SJSA1 (cell line): Measurements from ENCODE around the gene SH3PXD2B. TPM values are rescaled to one million over a fixed set of nuclear protein-coding genes. Genes with fewer than 3 reads are reported as not detected.
"Not testable (repeated sequence)": the region's sequence is repeated elsewhere in the genome, so short reads cannot be mapped to it uniquely, and the experiment has no call there.

Source experiments
- DNase-seq, 2 experiments: peaks; one replicate each; pipeline ENCODE4 v3.0.0-alpha.2; 2015 to 2020; ENCODE audit warnings: low spot score in 2 of 2, low read depth in 1 of 2
- H3K27ac ChIP-seq: fragments of 250-450 bp; sonication (Bioruptor Pico); 2 replicates; pipeline ENCODE4 v1.5.1; 2020; ENCODE audit warnings: mild to moderate bottlenecking, moderate library complexity
- H3K27me3 ChIP-seq: fragments of 250-450 bp; sonication (Bioruptor Pico); replicated peaks from 2 replicates; pipeline ENCODE4 v1.5.1; 2020; ENCODE audit warnings: mild to moderate bottlenecking, moderate library complexity
- H3K36me3 ChIP-seq: fragments of 250-450 bp; sonication (Bioruptor Pico); 2 replicates; pipeline ENCODE4 v1.5.1; 2020; ENCODE audit warnings: mild to moderate bottlenecking
- H3K4me1 ChIP-seq: fragments of 250-450 bp; sonication (Bioruptor Pico); replicated peaks from 2 replicates; pipeline ENCODE4 v1.6.1; 2021; ENCODE audit warnings: mild to moderate bottlenecking
- H3K4me3 ChIP-seq: fragments of 250-450 bp; sonication (Bioruptor Pico); 2 replicates; pipeline ENCODE4 v1.5.1; 2020; ENCODE audit warnings: mild to moderate bottlenecking
- H3K9me3 ChIP-seq: fragments of 250-450 bp; sonication (Bioruptor Pico); replicated peaks from 2 replicates; pipeline ENCODE4 v1.5.1; 2020; ENCODE audit warnings: mild to moderate bottlenecking
- total RNA-seq: library from RNA; depleted of rRNA; stranded (reverse); fragments of >200 nt; shearing (Covaris generic); gene quantifications from 2 replicates; pipeline ENCODE4 v1.2.3, GENCODE V29; 2014

The SH3PXD2B gene
- total RNA-seq, 1 experiment from 2014 or later, result 32.3 TPM

- Histone ChIP-seq H3K27ac (no peak overlapping the region), H3K4me3 (no peak overlapping the region), H3K9me3 (no peaks in the 10 kb centered on the region), H3K27me3 (no peaks in the 10 kb centered on the region), H3K4me1 (peaks cover 32% of the 10 kb centered on the region), H3K36me3 (peaks cover 50% of the 10 kb centered on the region)
- no peak for DNase-seq
Measured at GRCh38 chr5:172407822-172408221, 46.5 kb downstream of the SH3PXD2B start.

- H3K27ac ChIP-seq, result no peak overlapping the region
- no peak overlapping the region for H3K4me3 ChIP-seq
- H3K4me1 ChIP-seq, result peaks cover 26% of the 10 kb centered on the region
- peaks cover 54% of the 10 kb centered on the region for H3K36me3 ChIP-seq
- no peaks in the 10 kb centered on the region for H3K9me3 ChIP-seq
- DNase-seq, result no peak
- no peaks in the 10 kb centered on the region for H3K27me3 ChIP-seq
Measured at GRCh38 chr5:172407241-172407691, 47.1 kb downstream of the SH3PXD2B start.

- Histone ChIP-seq H3K9me3 (no peaks in the 10 kb centered on the region), H3K27me3 (no peaks in the 10 kb centered on the region), H3K27ac (no peak overlapping the region), H3K36me3 (peaks cover 46% of the 10 kb centered on the region), H3K4me3 (no peak overlapping the region), H3K4me1 (peaks cover 8% of the 10 kb centered on the region)
- DNase-seq, result no peak
Measured at GRCh38 chr5:172405226-172406107, 48.9 kb downstream of the SH3PXD2B start.

GRCh38 chr5:172404746-172405145 lies 49.6 kb downstream of the SH3PXD2B start:
- DNase-seq, result no peak
- no peaks in the 10 kb centered on the region for H3K27me3 ChIP-seq
- H3K27ac ChIP-seq, result no peak overlapping the region
- H3K4me3 ChIP-seq, result no peak overlapping the region
- H3K9me3 ChIP-seq, result no peaks in the 10 kb centered on the region
- peaks cover 45% of the 10 kb centered on the region for H3K36me3 ChIP-seq
- H3K4me1 ChIP-seq, result peaks cover 1% of the 10 kb centered on the region

GRCh38 chr5:172403817-172404216 lies 50.5 kb downstream of the SH3PXD2B start:
- Histone ChIP-seq H3K36me3 (peaks cover 45% of the 10 kb centered on the region), H3K4me3 (no peak overlapping the region), H3K27ac (no peak overlapping the region), H3K9me3 (no peaks in the 10 kb centered on the region), H3K27me3 (no peaks in the 10 kb centered on the region), H3K4me1 (no peaks in the 10 kb centered on the region)
- no peak for DNase-seq

- H3K9me3 ChIP-seq, result no peaks in the 10 kb centered on the region
- H3K4me1 ChIP-seq, result no peaks in the 10 kb centered on the region
- no peak overlapping the region for H3K27ac ChIP-seq
- no peak for DNase-seq
- H3K36me3 ChIP-seq, result peaks cover 45% of the 10 kb centered on the region
- no peak overlapping the region for H3K4me3 ChIP-seq
- H3K27me3 ChIP-seq, result no peaks in the 10 kb centered on the region
Measured at GRCh38 chr5:172403189-172403796, 51.0 kb downstream of the SH3PXD2B start.

- no peaks in the 10 kb centered on the region for H3K27me3 ChIP-seq
- no peak overlapping the region for H3K4me3 ChIP-seq
- no peak for DNase-seq
- H3K9me3 ChIP-seq, result no peaks in the 10 kb centered on the region
- no peak overlapping the region for H3K27ac ChIP-seq
- H3K36me3 ChIP-seq, result peaks cover 45% of the 10 kb centered on the region
- no peaks in the 10 kb centered on the region for H3K4me1 ChIP-seq
Measured at GRCh38 chr5:172402531-172403188, 51.7 kb downstream of the SH3PXD2B start.

- DNase-seq, H3K4me3 ChIP-seq, H3K27ac ChIP-seq, H3K4me1 ChIP-seq, H3K9me3 ChIP-seq, H3K27me3 ChIP-seq: not testable (repeated sequence)
- H3K36me3 ChIP-seq, result peaks cover 40% of the 10 kb centered on the region
Measured at GRCh38 chr5:172402031-172402430, 52.3 kb downstream of the SH3PXD2B start.

- Histone ChIP-seq H3K36me3 (peaks cover 37% of the 10 kb centered on the region), H3K27me3 (no peaks in the 10 kb centered on the region), H3K4me1 (no peaks in the 10 kb centered on the region), H3K9me3 (peaks cover 2% of the 10 kb centered on the region), H3K27ac (no peak overlapping the region), H3K4me3 (no peak overlapping the region)
- DNase-seq, result no peak
Measured at GRCh38 chr5:172399826-172400225, 54.5 kb downstream of the SH3PXD2B start.

- Histone ChIP-seq H3K4me3 (no peak overlapping the region), H3K9me3 (peaks cover 2% of the 10 kb centered on the region), H3K36me3 (peaks cover 37% of the 10 kb centered on the region), H3K4me1 (no peaks in the 10 kb centered on the region), H3K27ac (no peak overlapping the region), H3K27me3 (no peaks in the 10 kb centered on the region)
- DNase-seq, result no peak
Measured at GRCh38 chr5:172399336-172399735, 55.0 kb downstream of the SH3PXD2B start.

- H3K27me3 ChIP-seq, H3K27ac ChIP-seq, H3K4me1 ChIP-seq, DNase-seq, H3K4me3 ChIP-seq, H3K9me3 ChIP-seq: not testable (repeated sequence)
- peaks cover 36% of the 10 kb centered on the region for H3K36me3 ChIP-seq
Measured at GRCh38 chr5:172398645-172399044, 55.7 kb downstream of the SH3PXD2B start.

- not testable (repeated sequence) for DNase-seq, H3K9me3 ChIP-seq, H3K4me3 ChIP-seq, H3K27me3 ChIP-seq, H3K4me1 ChIP-seq, H3K27ac ChIP-seq
- H3K36me3 ChIP-seq, result peaks cover 30% of the 10 kb centered on the region
Measured at GRCh38 chr5:172396994-172397393, 57.3 kb downstream of the SH3PXD2B start.

GRCh38 chr5:172396220-172396619 lies 58.1 kb downstream of the SH3PXD2B start:
- Histone ChIP-seq H3K36me3 (peaks cover 38% of the 10 kb centered on the region), H3K4me3 (no peak overlapping the region), H3K27me3 (no peaks in the 10 kb centered on the region), H3K4me1 (no peaks in the 10 kb centered on the region), H3K27ac (no peak overlapping the region), H3K9me3 (peaks cover 2% of the 10 kb centered on the region)
- no peak for DNase-seq

GRCh38 chr5:172395483-172395882 lies 58.8 kb downstream of the SH3PXD2B start:
- DNase-seq, result no peak
- no peaks in the 10 kb centered on the region for H3K27me3 ChIP-seq
- peaks cover 2% of the 10 kb centered on the region for H3K9me3 ChIP-seq
- no peaks in the 10 kb centered on the region for H3K4me1 ChIP-seq
- H3K4me3 ChIP-seq, result no peak overlapping the region
- peaks cover 46% of the 10 kb centered on the region for H3K36me3 ChIP-seq
- no peak overlapping the region for H3K27ac ChIP-seq
